HG03354 (cell line): ENCODE data around the gene SNTB2.

Experiments used
- ATAC-seq: cut with Tn5 transposase; IDR thresholded peaks from one replicate; pipeline ENCODE4 v1.9.1; 2021; ENCODE audit warnings: mild to moderate bottlenecking; ENCODE audit not compliant: unreplicated experiment, poor library complexity, severe bottlenecking

Gene SNTB2

GRCh38 chr16:69329369-69330285 lies 142.7 kb downstream of the SNTB2 start:
- ATAC-seq: peak; percentile 52

- ATAC-seq: peak; percentile 95
These were observed 143.5 kb downstream of the SNTB2 start, which contains the start of gene PDF for GRCh38 chr16:69330286-69331109. Gene PDF, minus strand, starts transcription at chr16:69330588. Its CDS starts 18 bp downstream, at chr16:69330570.

GRCh38 chr16:69334696-69335095 lies 147.7 kb downstream of the SNTB2 start:
- no peak for ATAC-seq

- ATAC-seq: no peak
These were observed 151.8 kb downstream of the SNTB2 start for GRCh38 chr16:69338557-69339288.

GRCh38 chr16:69339289-69340094 lies 152.5 kb downstream of the SNTB2 start, which contains the start of the genes COG8 and NIP7:
Gene COG8, minus strand, starts transcription at chr16:69339564. Its CDS starts 12 bp downstream, at chr16:69339552.
Gene NIP7, plus strand, starts transcription at chr16:69339772. Its CDS starts 58 bp downstream, at chr16:69339830.
- ATAC-seq: peak; percentile 93

- ATAC-seq: no peak
These were observed 153.2 kb downstream of the SNTB2 start for GRCh38 chr16:69340095-69340644.

GRCh38 chr16:69344171-69344570 lies 157.2 kb downstream of the SNTB2 start:
- no peak for ATAC-seq

- ATAC-seq: no peak
These were observed 159.0 kb downstream of the SNTB2 start for GRCh38 chr16:69345923-69346322.

GRCh38 chr16:69346683-69347082 lies 159.7 kb downstream of the SNTB2 start:
- no peak for ATAC-seq

- ATAC-seq: no peak
These were observed 161.3 kb downstream of the SNTB2 start for GRCh38 chr16:69348222-69348621.

GRCh38 chr16:69349536-69349935 lies 162.6 kb downstream of the SNTB2 start:
- ATAC-seq: no peak

- ATAC-seq: no peak
These were observed 163.7 kb downstream of the SNTB2 start for GRCh38 chr16:69350536-69351133.

- ATAC-seq: no peak
These were observed 164.5 kb downstream of the SNTB2 start, which contains the start of gene TMED6 for GRCh38 chr16:69351309-69352027. Gene TMED6, minus strand, starts transcription at chr16:69351786. Its CDS starts 33 bp downstream, at chr16:69351753.
